Activated B cell treated with CpG ODN at 0.5 μM for 24 hours (primary cell): Measurements from ENCODE around the gene LRRC8C. TPM values are rescaled to one million over a fixed set of nuclear protein-coding genes. Genes with fewer than 3 reads are reported as not detected.
"Not testable (repeated sequence)": the region's sequence is repeated elsewhere in the genome, so short reads cannot be mapped to it uniquely, and the experiment has no call there.

Experiments
- ATAC-seq: fragments of 200-7000 bp; cut with Tn5 transposase; one replicate; pipeline ENCODE4 v1.10.0; 2021; ENCODE audit warnings: low read depth, mild to moderate bottlenecking, moderate library complexity
- CTCF ChIA-PET: fragments of 350-600 bp; sonication (Branson Sonifier 250); formaldehyde crosslinking; loops from one replicate; lab custom pipeline; 2021; ENCODE audit warnings: antibody characterized with exemption; lab: Charles Lee
- POLR2A ChIA-PET: fragments of 350-600 bp; sonication (Branson Sonifier 250); formaldehyde crosslinking; loops from one replicate; lab custom pipeline; 2021; ENCODE audit warnings: antibody characterized with exemption; lab: Charles Lee
- DNase-seq: peaks from one replicate; pipeline ENCODE4 v3.0.0; 2022
- H3K27ac Mint-ChIP-seq: one replicate; pipeline ENCODE4 v1.8.0; 2020; ENCODE audit warnings: mixed read lengths
- H3K27me3 Mint-ChIP-seq: one replicate; pipeline ENCODE4 v1.8.0; 2021; ENCODE audit warnings: mixed read lengths
- H3K36me3 Mint-ChIP-seq: one replicate; pipeline ENCODE4 v1.8.0; 2021; ENCODE audit warnings: low read depth, mixed read lengths
- H3K4me1 Mint-ChIP-seq: one replicate; pipeline ENCODE4 v1.8.0; 2021; ENCODE audit warnings: mixed read lengths
- H3K4me3 Mint-ChIP-seq: one replicate; pipeline ENCODE4 v1.8.0; 2020; ENCODE audit warnings: mild to moderate bottlenecking, mixed read lengths
- H3K9me3 Mint-ChIP-seq: one replicate; pipeline ENCODE4 v1.8.0; 2020; ENCODE audit warnings: mixed read lengths
- intact Hi-C: fragments of 100-400 bp; cut with micrococcal nuclease; formaldehyde crosslinking; loops from one replicate; pipeline ENCODE4 v1.15.1; 2024
- total RNA-seq: library from RNA; stranded (reverse); gene quantifications from 2 replicates; pipeline ENCODE4 v1.2.3, GENCODE V29; 2022
- TF ChIP-seq, protein P1 (sequence below): fragments of 200-600 bp; IDR thresholded peaks from one replicate; pipeline ENCODE4 v1.8.0; 2022; ENCODE audit warnings: antibody characterized with exemption, mild to moderate bottlenecking

LRRC8C gene
- total RNA-seq, 1 donor from 2014 or later = 8.4 TPM

GRCh38 chr1:89589515-89589914 is 43.4 kb upstream of the LRRC8C start:
- Mint-ChIP-seq H3K9me3 (no peaks in the 10 kb centered on the region), H3K36me3 (peaks cover 24% of the 10 kb centered on the region), H3K4me1 (no peaks in the 10 kb centered on the region), H3K4me3 (no peak overlapping the region), H3K27ac (no peak overlapping the region), H3K27me3 (no peaks in the 10 kb centered on the region)
- ChIA-PET POLR2A (interaction anchor here (0.6 kb wide), 1 partner anchor 591 kb away, joined by 3 read pairs; no protein-coding TSS in a partner anchor), CTCF (no interaction called here)
- intact Hi-C loops = loop anchor here (2.0 kb wide), 1 partner anchor 65 kb away; the partner anchor contains the start of gene LRRC8B
- TF ChIP-seq, protein P1, sequence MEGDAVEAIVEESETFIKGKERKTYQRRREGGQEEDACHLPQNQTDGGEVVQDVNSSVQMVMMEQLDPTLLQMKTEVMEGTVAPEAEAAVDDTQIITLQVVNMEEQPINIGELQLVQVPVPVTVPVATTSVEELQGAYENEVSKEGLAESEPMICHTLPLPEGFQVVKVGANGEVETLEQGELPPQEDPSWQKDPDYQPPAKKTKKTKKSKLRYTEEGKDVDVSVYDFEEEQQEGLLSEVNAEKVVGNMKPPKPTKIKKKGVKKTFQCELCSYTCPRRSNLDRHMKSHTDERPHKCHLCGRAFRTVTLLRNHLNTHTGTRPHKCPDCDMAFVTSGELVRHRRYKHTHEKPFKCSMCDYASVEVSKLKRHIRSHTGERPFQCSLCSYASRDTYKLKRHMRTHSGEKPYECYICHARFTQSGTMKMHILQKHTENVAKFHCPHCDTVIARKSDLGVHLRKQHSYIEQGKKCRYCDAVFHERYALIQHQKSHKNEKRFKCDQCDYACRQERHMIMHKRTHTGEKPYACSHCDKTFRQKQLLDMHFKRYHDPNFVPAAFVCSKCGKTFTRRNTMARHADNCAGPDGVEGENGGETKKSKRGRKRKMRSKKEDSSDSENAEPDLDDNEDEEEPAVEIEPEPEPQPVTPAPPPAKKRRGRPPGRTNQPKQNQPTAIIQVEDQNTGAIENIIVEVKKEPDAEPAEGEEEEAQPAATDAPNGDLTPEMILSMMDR = no peak
- DNase-seq = no peak
- ATAC-seq = no peak

DNA sequence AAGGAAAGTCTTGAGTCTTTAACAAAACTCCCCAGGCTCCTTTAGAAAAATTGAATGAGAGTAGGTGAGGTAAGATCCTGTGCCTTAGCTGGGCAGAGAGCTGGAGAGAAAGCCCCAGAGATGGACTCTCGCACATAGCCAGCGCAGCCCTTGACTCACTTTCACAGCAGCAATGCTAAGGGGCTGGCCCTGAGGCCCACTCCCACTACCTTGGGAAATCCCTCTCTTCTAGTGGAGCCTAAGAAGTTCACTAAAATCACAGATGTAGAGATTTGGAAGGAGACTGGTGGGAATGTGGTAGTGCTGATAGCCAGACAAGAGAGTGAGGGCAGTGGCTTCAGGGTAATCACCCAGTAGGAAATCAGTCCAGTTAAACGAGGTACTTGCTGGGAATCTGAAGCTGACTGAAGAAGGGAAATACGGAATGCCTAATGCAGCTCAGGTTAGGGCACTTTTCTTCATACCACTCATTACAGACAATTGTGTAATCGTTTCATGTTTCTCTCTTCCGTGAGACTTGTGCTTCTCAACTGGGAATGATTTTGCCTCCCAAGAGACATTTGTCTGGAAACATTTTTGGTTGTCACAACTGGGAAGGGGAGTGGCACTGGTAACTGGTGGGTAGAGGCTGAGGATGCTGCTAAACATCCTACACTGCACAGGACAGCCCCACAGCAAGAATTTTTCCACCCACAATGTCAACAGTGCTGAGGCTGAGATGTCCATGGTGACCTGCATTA is 42.4 kb upstream of the LRRC8C start:
- Mint-ChIP-seq H3K36me3 (peaks cover 17% of the 10 kb centered on the region), H3K27me3 (no peaks in the 10 kb centered on the region), H3K27ac (no peak overlapping the region), H3K4me3 (no peak overlapping the region), H3K9me3 (no peaks in the 10 kb centered on the region), H3K4me1 (no peaks in the 10 kb centered on the region)
- intact Hi-C loops = no loop called here
- DNase-seq = no peak
- TF ChIP-seq, protein P1 = no peak
- no peak for ATAC-seq
- ChIA-PET POLR2A (interaction anchor here (0.7 kb wide), 1 partner anchor 15 kb away, joined by 3 read pairs; no protein-coding TSS in a partner anchor), CTCF (no interaction called here)

GRCh38 chr1:89592861-89593302 is 40.0 kb upstream of the LRRC8C start:
- POLR2A ChIA-PET, intact Hi-C loops, H3K4me3 Mint-ChIP-seq, H3K9me3 Mint-ChIP-seq, H3K27ac Mint-ChIP-seq, H3K4me1 Mint-ChIP-seq, H3K27me3 Mint-ChIP-seq, CTCF ChIA-PET, H3K36me3 Mint-ChIP-seq, DNase-seq, ATAC-seq: not testable (repeated sequence)

DNA sequence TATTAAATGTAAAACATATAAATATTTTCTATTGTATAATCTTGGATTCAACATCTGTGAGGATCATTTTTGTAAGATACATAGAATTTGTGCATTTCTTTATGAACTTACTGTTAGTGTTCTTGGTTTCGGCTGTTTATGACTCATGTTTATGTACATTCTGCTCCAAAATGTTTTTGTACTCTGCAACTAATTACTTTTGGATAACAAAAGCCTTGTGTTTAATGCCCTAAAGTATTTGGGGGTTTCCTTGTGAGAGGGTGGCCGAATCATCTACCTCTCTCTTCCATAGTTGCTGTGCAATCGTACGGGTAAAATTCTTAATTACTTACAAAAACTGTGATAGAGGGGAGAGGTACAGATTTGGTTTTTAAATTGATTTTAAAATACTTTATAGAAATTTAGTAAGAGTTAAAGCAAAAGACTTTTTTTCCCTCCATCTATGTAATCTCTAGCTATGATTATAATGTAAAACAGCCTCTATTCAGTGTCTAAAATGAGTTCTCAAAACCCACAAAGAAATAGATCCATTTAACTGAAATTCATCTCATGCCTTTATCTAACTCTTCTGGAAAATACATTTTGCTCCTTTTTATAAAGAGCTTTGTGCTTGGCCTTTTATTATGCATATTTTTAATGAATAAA is 38.7 kb upstream of the LRRC8C start:
- Mint-ChIP-seq H3K27me3 (no peaks in the 10 kb centered on the region), H3K9me3 (no peaks in the 10 kb centered on the region), H3K27ac (no peak overlapping the region), H3K36me3 (peaks cover 9% of the 10 kb centered on the region), H3K4me1 (peaks cover 4% of the 10 kb centered on the region), H3K4me3 (no peak overlapping the region)
- TF ChIP-seq, protein P1 = no peak
- ChIA-PET CTCF (interaction anchor here (0.6 to 1.0 kb wide), 5 partner anchors 13 to 169 kb away, joined by 3 read pairs; no protein-coding TSS in a partner anchor), POLR2A (interaction anchor here (1.0 kb wide), 1 partner anchor 8 kb away, joined by 3 read pairs; no protein-coding TSS in a partner anchor)
- no peak for ATAC-seq
- no peak for DNase-seq
- intact Hi-C loops = no loop called here

GRCh38 chr1:89596698-89597097 is 36.2 kb upstream of the LRRC8C start:
- DNase-seq (no peak), ATAC-seq (no peak)
- peaks cover 9% of the 10 kb centered on the region for H3K36me3 Mint-ChIP-seq
- H3K9me3 Mint-ChIP-seq = no peaks in the 10 kb centered on the region
- CTCF ChIA-PET = interaction anchor here (0.8 to 2.2 kb wide), 5 partner anchors 11 to 166 kb away, joined by 3 to 9 read pairs (median 7); no protein-coding TSS in a partner anchor
- H3K27me3 Mint-ChIP-seq = no peaks in the 10 kb centered on the region
- H3K4me3 Mint-ChIP-seq = no peak overlapping the region
- TF ChIP-seq, protein P1 = no peak
- POLR2A ChIA-PET = no interaction called here
- intact Hi-C loops = no loop called here
- H3K27ac Mint-ChIP-seq = no peak overlapping the region
- peaks cover 4% of the 10 kb centered on the region for H3K4me1 Mint-ChIP-seq
